Keratinocyte (primary cell): ENCODE measurements around the gene GATA3. TPM values are rescaled to one million over a fixed set of nuclear protein-coding genes. Genes with fewer than 3 reads are reported as not detected.

Experiments
- DNase-seq: peaks from one replicate; pipeline ENCODE4 v3.0.0-alpha.2; 2011; ENCODE audit warnings: low read depth, missing footprints, low spot score
- FAIRE-seq: peaks from 2 replicates; lab custom pipeline; 2011; peaks lifted over from hg19 to GRCh38; lab: Jason Lieb, UNC
- H2AFZ ChIP-seq: 2 replicates; pipeline ENCODE4 v1.6.0; 2012; ENCODE audit warnings: low read length, control low read depth, inconsistent platforms; ENCODE audit not compliant: control insufficient read depth
- H3K27ac ChIP-seq: 2 replicates; pipeline ENCODE4 v1.5.1; 2011; ENCODE audit warnings: low read length; ENCODE audit not compliant: control insufficient read depth, insufficient read depth
- H3K27me3 ChIP-seq: 3 replicates; pipeline ENCODE4 v1.6.0; 2011; ENCODE audit warnings: low read length; ENCODE audit not compliant: control insufficient read depth, insufficient read depth; ENCODE audit errors: extremely low read depth
- H3K36me3 ChIP-seq, 2 experiments: 2 replicates in 1 of 2; 3 replicates in 1 of 2; pipeline ENCODE4 v1.5.1; 2011; ENCODE audit warnings: low read length in 2 of 2, mild to moderate bottlenecking in 1 of 2; ENCODE audit not compliant: control insufficient read depth in 2 of 2, insufficient read depth in 2 of 2; ENCODE audit errors: extremely low read depth in 1 of 2
- H3K4me1 ChIP-seq: 3 replicates; pipeline ENCODE4 v1.5.1; 2011; ENCODE audit warnings: low read length; ENCODE audit not compliant: control insufficient read depth, insufficient read depth; ENCODE audit errors: extremely low read depth
- H3K4me2 ChIP-seq: 3 replicates; pipeline ENCODE4 v1.6.0; 2011; ENCODE audit warnings: low read depth, low read length; ENCODE audit not compliant: control insufficient read depth, insufficient read depth; ENCODE audit errors: extremely low read depth
- H3K4me3 ChIP-seq, 3 experiments: fragments of 200-600 bp in 1 of 3; sonication (generic) in 1 of 3; 2 replicates in 2 of 3; 3 replicates in 1 of 3; pipeline ENCODE4 v1.5.1; 2011 to 2016; ENCODE audit warnings: low read length in 3 of 3, mild to moderate bottlenecking in 3 of 3, control low read depth in 2 of 3, inconsistent platforms in 1 of 3, low read depth in 1 of 3, mixed read lengths in 1 of 3, mixed run types in 1 of 3, moderate library complexity in 1 of 3; ENCODE audit not compliant: control insufficient read depth in 2 of 3, insufficient read depth in 2 of 3; ENCODE audit errors: extremely low read depth in 1 of 3
- H3K79me2 ChIP-seq: 2 replicates; pipeline ENCODE4 v1.6.0; 2012; ENCODE audit warnings: low read length; ENCODE audit not compliant: control insufficient read depth, insufficient read depth
- H3K9ac ChIP-seq: 3 replicates; pipeline ENCODE4 v1.6.0; 2011; ENCODE audit warnings: low read length; ENCODE audit not compliant: control insufficient read depth, insufficient read depth; ENCODE audit errors: extremely low read depth
- H3K9me1 ChIP-seq: 3 replicates; pipeline ENCODE4 v1.6.0; 2011; ENCODE audit warnings: low read length; ENCODE audit not compliant: control insufficient read depth, insufficient read depth; ENCODE audit errors: extremely low read depth
- H3K9me3 ChIP-seq: 2 replicates; pipeline ENCODE4 v1.5.1; 2012; ENCODE audit warnings: low read depth, low read length; ENCODE audit not compliant: control insufficient read depth
- H4K20me1 ChIP-seq: 3 replicates; pipeline ENCODE4 v1.6.0; 2011; ENCODE audit warnings: low read length; ENCODE audit not compliant: control insufficient read depth, insufficient read depth; ENCODE audit errors: extremely low read depth
- CTCF ChIP-seq, 3 experiments: IDR thresholded peaks in 1 of 3; conservative IDR thresholded peaks in 1 of 3; optimal IDR thresholded peaks in 1 of 3; 2 replicates in 2 of 3; 3 replicates in 1 of 3; pipeline versions ENCODE3 to v1.5.1; 2011; ENCODE audit warnings: low read length in 3 of 3, mild to moderate bottlenecking in 3 of 3, moderate library complexity in 2 of 3, control low read depth in 1 of 3, inconsistent platforms in 1 of 3; ENCODE audit not compliant: insufficient read depth in 2 of 3; ENCODE audit errors: extremely low read depth in 1 of 3
- EZH2 ChIP-seq: IDR thresholded peaks from one replicate; pipeline ENCODE4 v1.6.1; 2012; ENCODE audit warnings: inconsistent platforms, mild to moderate bottlenecking, low read length, moderate library complexity
- dilution Hi-C: fragments of 300-500 bp; cut with MboI; formaldehyde crosslinking; loops from one replicate; pipeline ENCODE4 v1.7.0; 2020; ENCODE audit warnings: low sequenced_read_pairs; ENCODE audit not compliant: extremely low pct_ligation_motif_present
- polyA plus RNA-seq, 5 experiments: library from polyadenylated mRNA; depleted of rRNA in 3 of 5; stranded (reverse) in 3 of 5; stranded (forward) in 1 of 5; unstranded in 1 of 5; fragments of >200 nt; gene quantifications; 1 replicate in 1 of 5; 2 replicates in 3 of 5; 3 replicates in 1 of 5; pipeline versions ENCODE4 v1.2.1 to v1.2.3, GENCODE V29; 2011 to 2012; ENCODE audit warnings: missing spikeins in 2 of 5, low read depth in 1 of 5, low replicate concordance in 1 of 5

Gene GATA3
- polyA plus RNA-seq, 1 donor (not counting 4 experiments of a cell fraction or from before 2014, with no cell fraction given): 4.0 TPM

GRCh38 chr10:8051109-8051821 is 3.2 kb upstream of the GATA3 start:
- Histone ChIP-seq H2AFZ (no peak overlapping the region), H3K9me3 (no peaks in the 10 kb centered on the region), H3K36me3 (no peaks in the 10 kb centered on the region), H3K9ac (no peak overlapping the region), H3K4me2 (no peak overlapping the region), H3K27me3 (peaks cover 16% of the 10 kb centered on the region), H3K4me1 (no peaks in the 10 kb centered on the region), H3K27ac (no peak overlapping the region), H3K4me3 (no peak overlapping the region), H4K20me1 (no peaks in the 10 kb centered on the region), H3K9me1 (no peaks in the 10 kb centered on the region), H3K79me2 (peaks cover 17% of the 10 kb centered on the region)
- TF ChIP-seq EZH2 (no peak), CTCF (optimal IDR thresholded peaks at IDR 0.05 in 1 of 3, IDR thresholded peaks at IDR 0.05 in 1 of 3, conservative IDR thresholded peaks at IDR 0.05 in 1 of 3; ENCODE audit: extremely low read depth in 1 of 3, insufficient read depth in 2 of 3, low read length in 3 of 3) (no peak)
- DNase-seq (no peak), FAIRE-seq (no peak)
- dilution Hi-C loops: no loop called here

- DNase-seq (no peak), FAIRE-seq (no peak)
- H2AFZ ChIP-seq: no peak overlapping the region
- TF ChIP-seq CTCF (optimal IDR thresholded peaks at IDR 0.05 in 1 of 3, IDR thresholded peaks at IDR 0.05 in 1 of 3, conservative IDR thresholded peaks at IDR 0.05 in 1 of 3; ENCODE audit: extremely low read depth in 1 of 3, insufficient read depth in 2 of 3, low read length in 3 of 3) (no peak), EZH2 (no peak)
- H3K9me1 ChIP-seq: no peaks in the 10 kb centered on the region
- H3K27ac ChIP-seq: no peak overlapping the region
- peaks cover 12% of the 10 kb centered on the region for H3K27me3 ChIP-seq
- H3K79me2 ChIP-seq: peaks cover 23% of the 10 kb centered on the region
- no peaks in the 10 kb centered on the region for H3K36me3 ChIP-seq
- no peaks in the 10 kb centered on the region for H3K9me3 ChIP-seq
- no peak overlapping the region for H3K4me2 ChIP-seq
- H4K20me1 ChIP-seq: no peaks in the 10 kb centered on the region
- H3K4me3 ChIP-seq: no peak overlapping the region
- H3K4me1 ChIP-seq: no peaks in the 10 kb centered on the region
- dilution Hi-C loops: no loop called here
- no peak overlapping the region for H3K9ac ChIP-seq
Observed at GRCh38 chr10:8051851-8052257, 2.6 kb upstream of the GATA3 start.
